ENCODE results near the gene DOCK6. TPM values are rescaled to one million over a fixed set of nuclear protein-coding genes. Genes with fewer than 3 reads are reported as not detected.

The DOCK6 gene
- total RNA-seq, 4 donors from 2014 or later: 19.7 to 94.0 (median 33.3) TPM

- Histone ChIP-seq H3K36me3 (peaks cover 0 to 66% (median 0%) of the 10 kb centered on the region in 3 donors), H3K9me3 (no peaks in the 10 kb centered on the region), H3K4me3 (peak overlapping the region in 2 of 4 donors; percentile 5 to 15), H3K27ac (peak overlapping the region; percentile 67 to 93 (median 88)), H3K4me1 (peaks cover 0 to 40% (median 12%) of the 10 kb centered on the region in 3 donors), H3K27me3 (no peaks in the 10 kb centered on the region)
- WGBS, 2 donors: 33 to 51% methylated on average over 9 to 10 of the region's 17 CpGs
- TF ChIP-seq POLR2A (IDR thresholded peaks at IDR 0.05) (no peak), CTCF (IDR thresholded peaks at IDR 0.05) (peak; percentile 60 to 85 (median 68))
- intact Hi-C loops (cut with DNase I): loop anchor here (5.0 to 10.0 kb wide), 2 partner anchors 66 to 169 kb away; no protein-coding TSS in a partner anchor
- DNase-seq: no peak
These were observed 58.9 kb downstream of the DOCK6 start for GRCh38 chr19:11203194-11204075.

GRCh38 chr19:11202488-11203193 lies 59.7 kb downstream of the DOCK6 start:
- Histone ChIP-seq H3K4me3 (peak overlapping the region in 1 of 4 donors; percentile 15), H3K27me3 (no peaks in the 10 kb centered on the region), H3K4me1 (peaks cover 7 to 47% (median 17%) of the 10 kb centered on the region in 3 donors), H3K9me3 (no peaks in the 10 kb centered on the region), H3K27ac (peak overlapping the region; percentile 67 to 93 (median 88)), H3K36me3 (peaks cover 0 to 60% (median 0%) of the 10 kb centered on the region in 3 donors)
- DNase-seq: no peak
- TF ChIP-seq CTCF (IDR thresholded peaks at IDR 0.05) (no peak), POLR2A (IDR thresholded peaks at IDR 0.05) (no peak)
- intact Hi-C loops (cut with DNase I): loop anchor here (5.0 to 10.0 kb wide), 2 partner anchors 65 to 168 kb away; no protein-coding TSS in a partner anchor
- 52 to 93% methylated on average over 3 to 8 of the region's 20 CpGs for WGBS, 2 donors

GRCh38 chr19:11201791-11202190 lies 60.5 kb downstream of the DOCK6 start:
- Histone ChIP-seq H3K36me3 (peaks cover 0 to 51% (median 0%) of the 10 kb centered on the region in 3 donors), H3K27ac (peak overlapping the region in 2 of 4 donors; percentile 88 to 89), H3K4me1 (peaks cover 11 to 53% (median 17%) of the 10 kb centered on the region in 3 donors), H3K4me3 (no peak overlapping the region), H3K9me3 (no peaks in the 10 kb centered on the region), H3K27me3 (no peaks in the 10 kb centered on the region)
- no peak for TF ChIP-seq POLR2A (IDR thresholded peaks at IDR 0.05)
- TF ChIP-seq CTCF (IDR thresholded peaks at IDR 0.05): no peak
- no peak for DNase-seq
- 91% methylated on average over 11 of the region's 24 CpGs; no CpG with 5 or more reads in 1 of the 2 donors for WGBS, 2 donors
- intact Hi-C loops (cut with DNase I): loop anchor here (5.0 to 10.0 kb wide), 2 partner anchors 64 to 167 kb away; no protein-coding TSS in a partner anchor

- DNase-seq: no peak
- peaks cover 0 to 43% (median 0%) of the 10 kb centered on the region in 3 donors for H3K36me3 ChIP-seq
- no peak for TF ChIP-seq CTCF (IDR thresholded peaks at IDR 0.05)
- no peak for TF ChIP-seq POLR2A (IDR thresholded peaks at IDR 0.05)
- H3K4me1 ChIP-seq: peaks cover 13 to 61% (median 22%) of the 10 kb centered on the region in 3 donors
- H3K27me3 ChIP-seq: no peaks in the 10 kb centered on the region
- no peak overlapping the region for H3K4me3 ChIP-seq
- WGBS, 2 donors: 93 to 100% methylated on average over 3 to 4 of the region's 9 CpGs
- H3K27ac ChIP-seq: peak overlapping the region in 2 of 4 donors; percentile 88 to 89
- no peaks in the 10 kb centered on the region for H3K9me3 ChIP-seq
- intact Hi-C loops (cut with DNase I): loop anchor here (5.0 to 10.0 kb wide), 2 partner anchors 64 to 166 kb away; no protein-coding TSS in a partner anchor
These were observed 61.4 kb downstream of the DOCK6 start for GRCh38 chr19:11200931-11201330.
